Measurements from ENCODE around the gene AKR1B1. TPM values are rescaled to one million over a fixed set of nuclear protein-coding genes. Genes with fewer than 3 reads are reported as not detected.

The AKR1B1 gene
- total and polyA plus RNA-seq, 2 of the 13 experiments (the other 11 are each of a cell fraction or from before 2014, with no cell fraction given), result 89.9 to 133 TPM

- TF ChIP-seq ZNF407 (CRISPR knock-in tag; IDR thresholded peaks at IDR 0.05; ENCODE audit: not compliant biosample characterization) (no peak), ZMAT5 (CRISPR knock-in tag; IDR thresholded peaks at IDR 0.05; ENCODE audit: borderline replicate concordance, low read depth) (no peak), CHD4 (IDR thresholded peaks at IDR 0.05; ENCODE audit: borderline replicate concordance, low read length) (no peak)
Observed at GRCh38 chr7:134457210-134457609, 1.7 kb downstream of the AKR1B1 start (continued).

GRCh38 chr7:134454277-134454676 lies 4.6 kb downstream of the AKR1B1 start:
- H3K9me3 ChIP-seq (ENCODE audit: low read length), result no peaks in the 10 kb centered on the region
- FAIRE-seq (no peak), ATAC-seq (no peak), DNase-seq (ENCODE audit: low spot score) (no peak)
- H3K27me3 ChIP-seq (ENCODE audit: control insufficient read depth in 1 of 2, insufficient read depth in 2 of 2, low read length in 2 of 2), result no peaks in the 10 kb centered on the region
- no peak overlapping the region for H3K27ac ChIP-seq (ENCODE audit: extremely low read length, insufficient read depth, low read length)
- no peak overlapping the region for H3K9ac ChIP-seq (ENCODE audit: insufficient read depth, low read depth, low read length)
- BruUV-seq (replicated peaks), result no TSS peak
- H3K4me3 ChIP-seq (replicated peaks in 1 of 3; ENCODE audit: insufficient read depth in 1 of 3, low read depth in 2 of 3, low read length in 3 of 3), result no peak overlapping the region
- POLR2A ChIA-PET, result no interaction called here
- peaks cover 19% of the 10 kb centered on the region for H3K79me2 ChIP-seq (ENCODE audit: insufficient read depth, low read length)
- H2AFZ ChIP-seq (ENCODE audit: low read length), result no peak overlapping the region
- no peak overlapping the region for H3K4me2 ChIP-seq (ENCODE audit: low read depth, low read length)
- H3K4me1 ChIP-seq (ENCODE audit: insufficient read depth, low read length), result peaks cover 27% of the 10 kb centered on the region
- peaks cover 14 to 27% of the 10 kb centered on the region in 2 experiments for H3K36me3 ChIP-seq (replicated peaks in 1 of 2; ENCODE audit: control insufficient read depth in 1 of 2, insufficient read depth in 2 of 2, low read length in 2 of 2)
- 86% methylated on average over 4 of the region's 4 CpGs for WGBS (ENCODE audit: low lambda C conversion rate)
- H4K20me1 ChIP-seq (ENCODE audit: insufficient read depth, low read length), result no peaks in the 10 kb centered on the region
- CTCF ChIA-PET (ENCODE audit: low intra/inter-chr PET ratio, low total read pairs), result no interaction called here
- in situ Hi-C loops (cut with HindIII; ENCODE audit: extremely low pct_ligation_motif_present, low pct_unique_long_range_greater_than_20kb) (no loop called here), intact Hi-C loops (cut with micrococcal nuclease; ENCODE audit: unreplicated experiment) (no loop called here)
- no peak for TF ChIP-seq ZFY (CRISPR knock-in tag; IDR thresholded peaks at IDR 0.05)
- no peak for TF ChIP-seq ZNF7 (CRISPR knock-in tag; IDR thresholded peaks at IDR 0.05)
- TF ChIP-seq ZNF282 (IDR thresholded peaks at IDR 0.05; ENCODE audit: partially characterized antibody), result no peak
- no peak for TF ChIP-seq MBD4 (IDR thresholded peaks at IDR 0.05; ENCODE audit: borderline replicate concordance, low read length)
- TF ChIP-seq HNRNPH1 (optimal IDR thresholded peaks at IDR 0.05; ENCODE audit: low read depth, low read length), result no peak
- TF ChIP-seq ZNF747 (CRISPR knock-in tag; IDR thresholded peaks at IDR 0.05; ENCODE audit: borderline replicate concordance), result no peak
- no peak for TF ChIP-seq ZNF792 (CRISPR knock-in tag; IDR thresholded peaks at IDR 0.05)
- TF ChIP-seq MAZ (IDR thresholded peaks at IDR 0.05; ENCODE audit: borderline replicate concordance, low read depth, low read length), result no peak
- TF ChIP-seq MAZ (CRISPR knock-in tag; IDR thresholded peaks at IDR 0.05; ENCODE audit: low read depth), result no peak
- TF ChIP-seq ZNF703 (CRISPR knock-in tag; IDR thresholded peaks at IDR 0.05; ENCODE audit: borderline replicate concordance), result no peak
- no peak for TF ChIP-seq ATAD3A (CRISPR knock-in tag; IDR thresholded peaks at IDR 0.05)

Data from HepG2 (cell line).